OCI-LY1 (cell line): ENCODE measurements around the gene ADIPOR1.

Experiments used
- H2AFZ ChIP-seq: fragments of 200-600 bp; sonication (generic), shearing (Covaris generic); 2 replicates; pipeline ENCODE4 v1.6.0; 2014; ENCODE audit warnings: antibody characterized with exemption, mild to moderate bottlenecking, low read length
- H3F3A ChIP-seq: fragments of 200-600 bp; sonication (generic), shearing (Covaris generic); 2 replicates; pipeline ENCODE4 v1.6.0; 2014; ENCODE audit warnings: mild to moderate bottlenecking, antibody characterized with exemption, low read length, moderate library complexity; ENCODE audit not compliant: insufficient read depth
- H3K27ac ChIP-seq: fragments of 200-600 bp; sonication (generic); 2 replicates; pipeline ENCODE4 v1.5.1; 2014; ENCODE audit warnings: low read length, mixed run types, mild to moderate bottlenecking, low read depth; ENCODE audit not compliant: poor library complexity, severe bottlenecking
- H3K27me3 ChIP-seq: fragments of 200-600 bp; sonication (generic); 2 replicates; pipeline ENCODE4 v1.6.0; 2014; ENCODE audit warnings: antibody characterized with exemption, mild to moderate bottlenecking, low read length, moderate library complexity; ENCODE audit not compliant: insufficient read depth
- H3K36me3 ChIP-seq: fragments of 200-600 bp; sonication (generic); 2 replicates; pipeline ENCODE4 v1.6.1; 2014; ENCODE audit warnings: mild to moderate bottlenecking, antibody characterized with exemption, low read length, moderate library complexity, mixed read lengths; ENCODE audit not compliant: insufficient read depth
- H3K4me1 ChIP-seq: fragments of 200-600 bp; sonication (generic); 2 replicates; pipeline ENCODE4 v1.5.1; 2014; ENCODE audit warnings: mild to moderate bottlenecking, low read length, moderate library complexity; ENCODE audit not compliant: insufficient read depth, severe bottlenecking
- H3K4me2 ChIP-seq: fragments of 200-600 bp; sonication (generic), shearing (Covaris generic); 2 replicates; pipeline ENCODE4 v1.6.1; 2014; ENCODE audit warnings: low read length
- H3K4me3 ChIP-seq: fragments of 200-600 bp; sonication (generic); 2 replicates; pipeline ENCODE4 v1.5.1; 2014; ENCODE audit warnings: low read length, low read depth, mild to moderate bottlenecking, mixed read lengths; ENCODE audit not compliant: poor library complexity, severe bottlenecking
- H3K79me2 ChIP-seq: fragments of 200-600 bp; shearing (Covaris generic); 2 replicates; pipeline ENCODE4 v1.6.1; 2016; ENCODE audit warnings: mixed run types, low read length, mixed read lengths; ENCODE audit not compliant: insufficient read depth
- H3K9ac ChIP-seq: fragments of 200-600 bp; sonication (generic), shearing (Covaris generic); 2 replicates; pipeline ENCODE4 v1.6.1; 2014; ENCODE audit warnings: mild to moderate bottlenecking, low read length, mixed read lengths
- H3K9me2 ChIP-seq: fragments of 200-600 bp; sonication (generic), shearing (Covaris generic); 2 replicates; pipeline ENCODE4 v1.6.1; 2014; ENCODE audit warnings: low read depth, mild to moderate bottlenecking, low read length, mixed read lengths
- H3K9me3 ChIP-seq: fragments of 200-600 bp; shearing (Covaris generic); 2 replicates; pipeline ENCODE4 v1.6.1; 2014; ENCODE audit warnings: low read length, mixed read lengths
- H4K20me1 ChIP-seq: fragments of 200-600 bp; sonication (generic), shearing (Covaris generic); 2 replicates; pipeline ENCODE4 v1.6.0; 2016; ENCODE audit warnings: mild to moderate bottlenecking, low read length; ENCODE audit not compliant: insufficient read depth
- CTCF ChIP-seq: fragments of 200-600 bp; sonication (generic), shearing (Covaris generic); IDR thresholded peaks from 2 replicates; pipeline ENCODE4 v1.5.1; 2017; ENCODE audit warnings: mild to moderate bottlenecking, antibody characterized with exemption, low read length, moderate library complexity, mixed read lengths
- EZH2 ChIP-seq: fragments of 200-600 bp; sonication (generic), shearing (Covaris generic); IDR thresholded peaks from 2 replicates; pipeline ENCODE4 v1.8.0; 2017; ENCODE audit warnings: borderline replicate concordance, mixed run types, mild to moderate bottlenecking, antibody characterized with exemption, low read length, moderate library complexity, mixed read lengths

The ADIPOR1 gene

GRCh38 chr1:202926581-202927491 lies 31.3 kb downstream of the ADIPOR1 start, which contains the start of gene KLHL12:
KLHL12 (minus strand) TSS chr1:202927234; CDS start chr1:202925162, 2,072 bp downstream.
- Histone ChIP-seq H3K36me3 (peaks cover 26% of the 10 kb centered on the region; the same call in 1 of the 2 replicates), H3K4me2 (peak within 1 kb of the TSS; percentile 96), H3K9ac (peak within 1 kb of the TSS; percentile 95), H4K20me1 (no peaks in the 10 kb centered on the region), H3K9me2 (no peaks in the 10 kb centered on the region), H3K79me2 (peaks cover 18% of the 10 kb centered on the region; the same call in 1 of the 2 replicates), H3F3A (no peaks in the 10 kb centered on the region), H3K9me3 (no peaks in the 10 kb centered on the region), H3K27ac (peak within 1 kb of the TSS; percentile 58), H3K27me3 (no peaks in the 10 kb centered on the region), H3K4me3 (peak within 1 kb of the TSS; percentile 98), H3K4me1 (peaks cover 41% of the 10 kb centered on the region), H2AFZ (no peak within 1 kb of the TSS)
- peak; percentile 70 for TF ChIP-seq CTCF
- no peak for TF ChIP-seq EZH2

GRCh38 chr1:202923533-202923932 lies 34.6 kb downstream of the ADIPOR1 start:
- Histone ChIP-seq H3K4me3 (no peak overlapping the region), H3K4me1 (peaks cover 41% of the 10 kb centered on the region), H3K36me3 (peaks cover 40% of the 10 kb centered on the region), H3K27me3 (no peaks in the 10 kb centered on the region), H3K27ac (no peak overlapping the region), H4K20me1 (no peaks in the 10 kb centered on the region), H3K79me2 (peaks cover 24% of the 10 kb centered on the region; the same call in 1 of the 2 replicates), H3K4me2 (no peak overlapping the region), H3K9ac (no peak overlapping the region), H2AFZ (no peak overlapping the region), H3K9me3 (no peaks in the 10 kb centered on the region), H3F3A (no peaks in the 10 kb centered on the region), H3K9me2 (no peaks in the 10 kb centered on the region)
- TF ChIP-seq CTCF (no peak), EZH2 (no peak)

- H3K9me2 ChIP-seq, result no peaks in the 10 kb centered on the region
- peaks cover 20% of the 10 kb centered on the region for H3K4me1 ChIP-seq
- no peaks in the 10 kb centered on the region for H4K20me1 ChIP-seq
- TF ChIP-seq CTCF, result no peak
- no peak for TF ChIP-seq EZH2
- no peaks in the 10 kb centered on the region for H3K9me3 ChIP-seq
- H3K4me2 ChIP-seq, result no peak overlapping the region
- no peak overlapping the region for H3K9ac ChIP-seq
- no peak overlapping the region for H3K27ac ChIP-seq
- no peak overlapping the region for H2AFZ ChIP-seq
- peaks cover 74% of the 10 kb centered on the region for H3K36me3 ChIP-seq
- no peak overlapping the region for H3K4me3 ChIP-seq
- H3K79me2 ChIP-seq, result peaks cover 11% of the 10 kb centered on the region; the same call in 1 of the 2 replicates
- H3F3A ChIP-seq, result no peaks in the 10 kb centered on the region
- no peaks in the 10 kb centered on the region for H3K27me3 ChIP-seq
These were observed 38.5 kb downstream of the ADIPOR1 start for GRCh38 chr1:202919615-202920014.
